NOMO-1 (cell line): Measurements from ENCODE around the gene TNXB.
"Not testable (repeated sequence)": the region's sequence is repeated elsewhere in the genome, so short reads cannot be mapped to it uniquely, and the experiment has no call there.

ENCODE experiments used
- DNase-seq, 2 experiments: peaks; one replicate each; lab custom pipeline; 2025; ENCODE audit not compliant: unreplicated experiment in 2 of 2; lab: John Stamatoyannopoulos, UW

TNXB gene

GRCh38 chr6:32041385-32041784, 67.8 kb downstream of the TNXB start:
- not testable (repeated sequence) for DNase-seq

- not testable (repeated sequence) for DNase-seq
These were observed 68.2 kb downstream of the TNXB start for GRCh38 chr6:32041050-32041321.

- DNase-seq, result not testable (repeated sequence)
These were observed 68.7 kb downstream of the TNXB start for GRCh38 chr6:32040299-32041049.

- not testable (repeated sequence) for DNase-seq
These were observed 69.5 kb downstream of the TNXB start for GRCh38 chr6:32039321-32040274.

- not testable (repeated sequence) for DNase-seq
These were observed 70.3 kb downstream of the TNXB start for GRCh38 chr6:32038878-32039277.

GRCh38 chr6:32037598-32038524, 71.3 kb downstream of the TNXB start, which contains the start of gene CYP21A2:
CYP21A2 (plus strand) TSS chr6:32038415; CDS start chr6:32038423, 8 bp downstream.
- DNase-seq, result not testable (repeated sequence)

GRCh38 chr6:32037136-32037535, 72.0 kb downstream of the TNXB start:
- DNase-seq, result not testable (repeated sequence)

GRCh38 chr6:32035283-32036013, 73.7 kb downstream of the TNXB start:
- DNase-seq, result not testable (repeated sequence)

GRCh38 chr6:32029553-32029952, 79.6 kb downstream of the TNXB start:
- DNase-seq, result not testable (repeated sequence)

- DNase-seq, result not testable (repeated sequence)
These were observed 80.5 kb downstream of the TNXB start for GRCh38 chr6:32028631-32029030.

- DNase-seq, result not testable (repeated sequence)
These were observed 87.0 kb downstream of the TNXB start for GRCh38 chr6:32022100-32022499.

- DNase-seq, result not testable (repeated sequence)
These were observed 94.6 kb downstream of the TNXB start, which contains the start of gene C4B for GRCh38 chr6:32014547-32014946. C4B (plus strand) TSS chr6:32014795; CDS start chr6:32014846, 51 bp downstream.

GRCh38 chr6:32013738-32014137, 95.4 kb downstream of the TNXB start:
- not testable (repeated sequence) for DNase-seq

- not testable (repeated sequence) for DNase-seq
These were observed 96.1 kb downstream of the TNXB start for GRCh38 chr6:32012941-32013617.

GRCh38 chr6:32010856-32011530, 98.1 kb downstream of the TNXB start:
- not testable (repeated sequence) for DNase-seq

- not testable (repeated sequence) for DNase-seq
These were observed 99.6 kb downstream of the TNXB start for GRCh38 chr6:32009537-32009936.

GRCh38 chr6:32008616-32009015, 100.5 kb downstream of the TNXB start:
- DNase-seq, result not testable (repeated sequence)

GRCh38 chr6:32008037-32008436, 101.1 kb downstream of the TNXB start:
- not testable (repeated sequence) for DNase-seq
